B cell (primary cell): ENCODE data around the gene STAG2. TPM values are rescaled to one million over a fixed set of nuclear protein-coding genes. Genes with fewer than 3 reads are reported as not detected.
A peak's percentile ranks its signal among the peaks of the same experiment; 100 is the strongest.

Source experiments
- ATAC-seq: fragments of 200-7000 bp; cut with Tn5 transposase; one replicate; pipeline ENCODE4 v1.10.0; 2021; ENCODE audit warnings: low read depth, mild to moderate bottlenecking, moderate number of reproducible peaks, moderate library complexity
- CTCF ChIA-PET: fragments of 350-600 bp; sonication (Branson Sonifier 250); formaldehyde crosslinking; loops from one replicate; lab custom pipeline; 2021; ENCODE audit warnings: antibody characterized with exemption, inconsistent platforms; lab: Charles Lee
- POLR2A ChIA-PET: fragments of 350-600 bp; sonication (Branson Sonifier 250); formaldehyde crosslinking; loops from one replicate; lab custom pipeline; 2021; ENCODE audit warnings: antibody characterized with exemption; lab: Charles Lee
- DNase-seq: peaks from one replicate; pipeline ENCODE4 v3.0.0; 2013
- H2AFZ ChIP-seq: 2 replicates; pipeline ENCODE4 v1.6.1; 2012; ENCODE audit warnings: mild to moderate bottlenecking, low read depth, low read length; ENCODE audit not compliant: insufficient read depth, poor library complexity, severe bottlenecking
- H3K27ac ChIP-seq, 2 donors: 1 replicate in 1 of 2; 2 replicates in 1 of 2; pipeline ENCODE4 v1.5.1; 2012 to 2013; ENCODE audit warnings: low read length in 2 of 2, mild to moderate bottlenecking in 2 of 2, moderate library complexity in 1 of 2
- H3K27me3 ChIP-seq, 4 experiments: fragments of 200-600 bp in 1 of 4; sonication (generic) in 1 of 4; replicated peaks in 1 of 4; 1 replicate in 2 of 4; 2 replicates in 2 of 4; pipeline versions ENCODE4 v1.6.1 to v1.7.0; 2013 to 2016; ENCODE audit warnings: low read length in 3 of 4, mild to moderate bottlenecking in 2 of 4, mixed read lengths in 1 of 4, moderate library complexity in 1 of 4; ENCODE audit not compliant: insufficient read depth in 4 of 4, control insufficient read depth in 3 of 4; ENCODE audit errors: control extremely low read depth in 1 of 4
- H3K36me3 ChIP-seq, 2 experiments: replicated peaks in 1 of 2; 1 replicate in 1 of 2; 2 replicates in 1 of 2; pipeline versions ENCODE4 v1.6.1 to v1.7.1; 2013; ENCODE audit warnings: low read length in 1 of 2; ENCODE audit not compliant: insufficient read depth in 2 of 2, control insufficient read depth in 1 of 2; ENCODE audit errors: control extremely low read depth in 1 of 2, extremely low read depth in 1 of 2
- H3K4me1 ChIP-seq, 2 donors: fragments of 200-600 bp in 1 of 2; sonication (generic) in 1 of 2; 1 replicate in 1 of 2; 2 replicates in 1 of 2; pipeline versions ENCODE4 v1.5.1 to v1.6.1; 2013 to 2017; ENCODE audit warnings: low read length in 2 of 2; ENCODE audit not compliant: control insufficient read depth in 2 of 2, insufficient read depth in 2 of 2
- H3K4me2 ChIP-seq: replicated peaks from 2 replicates; pipeline ENCODE3; 2012; ENCODE audit warnings: mild to moderate bottlenecking, low read depth, low read length; ENCODE audit not compliant: poor library complexity, severe bottlenecking
- H3K4me3 ChIP-seq, 5 experiments: fragments of 200-600 bp in 1 of 5; sonication (generic) in 1 of 5; 1 replicate in 3 of 5; 2 replicates in 2 of 5; pipeline versions ENCODE4 v1.5.1 to v1.7.0; 2011 to 2016; ENCODE audit warnings: low read length in 4 of 5, mild to moderate bottlenecking in 4 of 5, low read depth in 2 of 5, control low read depth in 1 of 5, moderate library complexity in 1 of 5; ENCODE audit not compliant: insufficient read depth in 1 of 5; ENCODE audit errors: control extremely low read depth in 1 of 5, extremely low read depth in 1 of 5
- H3K79me2 ChIP-seq: fragments of 200-600 bp; sonication (generic); one replicate; pipeline ENCODE4 v1.6.0; 2016; ENCODE audit warnings: low read length; ENCODE audit not compliant: control insufficient read depth, insufficient read depth
- H3K9ac ChIP-seq: fragments of 200-600 bp; sonication (generic); 2 replicates; pipeline ENCODE4 v1.6.1; 2017; ENCODE audit warnings: mild to moderate bottlenecking, low read length, moderate library complexity
- H3K9me3 ChIP-seq, 3 donors: one replicate each; pipeline versions ENCODE4 v1.6.1 to v1.7.1; 2013; ENCODE audit warnings: low read length in 2 of 3; ENCODE audit not compliant: control insufficient read depth in 2 of 3, insufficient read depth in 1 of 3; ENCODE audit errors: control extremely low read depth in 1 of 3
- H4K20me1 ChIP-seq: 2 replicates; pipeline ENCODE4 v1.6.0; 2012; ENCODE audit warnings: mild to moderate bottlenecking, low read length; ENCODE audit not compliant: insufficient read depth, control insufficient read depth, poor library complexity, severe bottlenecking
- H3K27ac Mint-ChIP-seq: one replicate; pipeline ENCODE4 v1.8.0; 2021; ENCODE audit warnings: mixed read lengths
- H3K27me3 Mint-ChIP-seq: one replicate; pipeline ENCODE4 v1.8.0; 2021; ENCODE audit warnings: mixed read lengths
- H3K4me1 Mint-ChIP-seq: one replicate; pipeline ENCODE4 v1.8.0; 2021; ENCODE audit warnings: mixed read lengths
- H3K4me3 Mint-ChIP-seq: one replicate; pipeline ENCODE4 v1.8.0; 2021; ENCODE audit warnings: mixed read lengths
- H3K9me3 Mint-ChIP-seq: one replicate; pipeline ENCODE4 v1.8.0; 2022; ENCODE audit warnings: mixed read lengths; ENCODE audit not compliant: insufficient read depth
- EZH2 ChIP-seq: IDR thresholded peaks from 2 replicates; pipeline ENCODE4 v1.6.1; 2012; ENCODE audit warnings: borderline replicate concordance, low read depth, mild to moderate bottlenecking, moderate library complexity, low read length; ENCODE audit not compliant: insufficient read depth, poor library complexity, severe bottlenecking
- WGBS: methylation state at CpG from one replicate; pipeline ENCODE4 v1.1.5; 2013; ENCODE audit warnings: missing lambda C conversion rate; ENCODE audit not compliant: insufficient coverage; 5-methylcytosine and 5-hydroxymethylcytosine counted together
- intact Hi-C: fragments of 100-400 bp; cut with micrococcal nuclease; formaldehyde crosslinking; loops from one replicate; pipeline ENCODE4 v1.10.0; 2022
- polyA plus RNA-seq: library from polyadenylated mRNA; depleted of rRNA; stranded (reverse); fragments of >200 nt; gene quantifications from 2 replicates; pipeline ENCODE4 v1.2.3, GENCODE V29; 2012
- total RNA-seq, 2 donors: library from RNA; stranded (reverse); fragments of 120-200 nt in 1 of 2; gene quantifications; 1 replicate in 1 of 2; 2 replicates in 1 of 2; pipeline versions ENCODE4 v1.2.3 to v1.2.4, GENCODE V29; 2013 to 2022
- TF ChIP-seq, protein P1 (sequence below): fragments of 200-600 bp; IDR thresholded peaks from one replicate; pipeline ENCODE4 v1.8.0; 2022; ENCODE audit warnings: antibody characterized with exemption, mild to moderate bottlenecking

Gene STAG2
- total and polyA plus RNA-seq, 2 donors (not counting 1 experiment from before 2014, with no cell fraction given) = 15.3 to 117 TPM

DNA sequence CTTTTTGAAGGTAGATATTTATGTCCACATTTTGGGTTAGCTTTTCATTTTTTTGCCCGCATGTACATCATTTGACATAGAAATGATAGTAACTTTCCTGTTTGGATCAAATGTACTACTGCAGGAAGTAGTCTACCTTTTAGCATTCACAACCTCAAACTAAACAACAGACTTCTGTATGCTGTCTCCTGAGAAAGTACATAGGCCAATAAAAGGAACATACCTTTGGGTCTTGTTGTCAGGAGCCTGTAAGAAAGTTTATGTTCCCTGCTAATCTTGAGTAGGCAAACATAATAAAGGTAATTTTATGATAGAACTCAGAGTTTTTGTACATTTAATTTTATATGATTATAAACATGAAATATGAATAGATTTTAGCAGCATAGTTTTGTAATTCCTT, 54.2 kb downstream of the STAG2 start:
- TF ChIP-seq, protein P1, sequence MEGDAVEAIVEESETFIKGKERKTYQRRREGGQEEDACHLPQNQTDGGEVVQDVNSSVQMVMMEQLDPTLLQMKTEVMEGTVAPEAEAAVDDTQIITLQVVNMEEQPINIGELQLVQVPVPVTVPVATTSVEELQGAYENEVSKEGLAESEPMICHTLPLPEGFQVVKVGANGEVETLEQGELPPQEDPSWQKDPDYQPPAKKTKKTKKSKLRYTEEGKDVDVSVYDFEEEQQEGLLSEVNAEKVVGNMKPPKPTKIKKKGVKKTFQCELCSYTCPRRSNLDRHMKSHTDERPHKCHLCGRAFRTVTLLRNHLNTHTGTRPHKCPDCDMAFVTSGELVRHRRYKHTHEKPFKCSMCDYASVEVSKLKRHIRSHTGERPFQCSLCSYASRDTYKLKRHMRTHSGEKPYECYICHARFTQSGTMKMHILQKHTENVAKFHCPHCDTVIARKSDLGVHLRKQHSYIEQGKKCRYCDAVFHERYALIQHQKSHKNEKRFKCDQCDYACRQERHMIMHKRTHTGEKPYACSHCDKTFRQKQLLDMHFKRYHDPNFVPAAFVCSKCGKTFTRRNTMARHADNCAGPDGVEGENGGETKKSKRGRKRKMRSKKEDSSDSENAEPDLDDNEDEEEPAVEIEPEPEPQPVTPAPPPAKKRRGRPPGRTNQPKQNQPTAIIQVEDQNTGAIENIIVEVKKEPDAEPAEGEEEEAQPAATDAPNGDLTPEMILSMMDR = no peak
- no peak for TF ChIP-seq EZH2
- Histone ChIP-seq H4K20me1 (no peaks in the 10 kb centered on the region), H3K4me2 (no peak overlapping the region), H3K4me3 (no peak overlapping the region), H3K4me1 (no peaks in the 10 kb centered on the region), H3K36me3 (no peaks in the 10 kb centered on the region), H3K27me3 (no peaks in the 10 kb centered on the region), H3K27ac (no peak overlapping the region), H3K9ac (no peak overlapping the region), H3K79me2 (peaks cover 88% of the 10 kb centered on the region), H2AFZ (no peak overlapping the region), H3K9me3 (no peaks in the 10 kb centered on the region)
- Mint-ChIP-seq H3K4me3 (no peak overlapping the region), H3K9me3 (no peaks in the 10 kb centered on the region), H3K27ac (no peak overlapping the region), H3K27me3 (no peaks in the 10 kb centered on the region), H3K4me1 (peaks cover 53% of the 10 kb centered on the region)
- intact Hi-C loops = loop anchor here (5.0 kb wide), 1 partner anchor 183 kb away; no protein-coding TSS in a partner anchor
- POLR2A ChIA-PET = no interaction called here
- CTCF ChIA-PET = no interaction called here
- DNase-seq = no peak
- WGBS = no CpG with 5 or more reads among the region's 1 CpG
- no peak for ATAC-seq

DNA sequence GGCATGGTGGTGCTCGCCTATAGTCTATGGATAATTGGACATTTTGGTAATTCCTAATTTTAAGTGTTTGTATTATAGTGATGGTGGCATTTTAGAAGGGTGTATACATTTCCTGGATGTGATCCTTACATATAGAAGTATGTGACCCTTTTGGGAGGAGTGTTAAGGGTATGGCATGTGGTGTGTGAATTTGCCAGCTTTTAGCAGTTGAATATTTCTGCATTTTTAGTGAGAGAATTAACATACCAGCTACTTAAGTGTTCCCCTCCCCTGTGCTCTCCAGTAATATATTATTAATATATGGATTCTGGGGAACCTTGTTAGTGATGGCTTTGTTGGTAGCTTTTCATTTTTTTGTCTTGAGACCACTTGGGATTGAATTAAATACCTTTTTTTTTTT, 55.3 kb downstream of the STAG2 start:
- Histone ChIP-seq H3K4me2 (no peak overlapping the region), H3K36me3 (no peaks in the 10 kb centered on the region), H3K4me3 (no peak overlapping the region), H3K4me1 (no peaks in the 10 kb centered on the region), H3K9ac (no peak overlapping the region), H3K79me2 (peaks cover 87% of the 10 kb centered on the region), H3K27ac (peak overlapping the region in 1 of 2 donors; percentile 13), H3K27me3 (no peaks in the 10 kb centered on the region), H3K9me3 (no peaks in the 10 kb centered on the region), H4K20me1 (no peaks in the 10 kb centered on the region), H2AFZ (no peak overlapping the region)
- Mint-ChIP-seq H3K27me3 (no peaks in the 10 kb centered on the region), H3K4me3 (no peak overlapping the region), H3K27ac (peak overlapping the region; percentile 46), H3K4me1 (peaks cover 43% of the 10 kb centered on the region), H3K9me3 (no peaks in the 10 kb centered on the region)
- intact Hi-C loops = loop anchor here (5.0 kb wide), 1 partner anchor 185 kb away; no protein-coding TSS in a partner anchor
- ChIA-PET POLR2A (interaction anchor here (0.8 to 1.0 kb wide), 2 partner anchors 54 to 56 kb away, joined by 3 to 4 read pairs; no protein-coding TSS in a partner anchor), CTCF (interaction anchor here (1.6 to 2.4 kb wide), 3 partner anchors 53 to 183 kb away, joined by 6 to 18 read pairs (median 10); no protein-coding TSS in a partner anchor)
- no peak for ATAC-seq
- no peak for TF ChIP-seq EZH2
- TF ChIP-seq, protein P1 = no peak
- DNase-seq = no peak
- no CpG with 5 or more reads among the region's 1 CpG for WGBS
